GM18907 (cell line): Measurements from ENCODE around the gene OR10V1.

Source experiments
- ATAC-seq: cut with Tn5 transposase; IDR thresholded peaks from one replicate; pipeline ENCODE4 v1.9.1; 2021; ENCODE audit warnings: mild to moderate bottlenecking, moderate library complexity; ENCODE audit not compliant: unreplicated experiment

OR10V1 gene, protein sequence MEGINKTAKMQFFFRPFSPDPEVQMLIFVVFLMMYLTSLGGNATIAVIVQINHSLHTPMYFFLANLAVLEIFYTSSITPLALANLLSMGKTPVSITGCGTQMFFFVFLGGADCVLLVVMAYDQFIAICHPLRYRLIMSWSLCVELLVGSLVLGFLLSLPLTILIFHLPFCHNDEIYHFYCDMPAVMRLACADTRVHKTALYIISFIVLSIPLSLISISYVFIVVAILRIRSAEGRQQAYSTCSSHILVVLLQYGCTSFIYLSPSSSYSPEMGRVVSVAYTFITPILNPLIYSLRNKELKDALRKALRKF

DNA sequence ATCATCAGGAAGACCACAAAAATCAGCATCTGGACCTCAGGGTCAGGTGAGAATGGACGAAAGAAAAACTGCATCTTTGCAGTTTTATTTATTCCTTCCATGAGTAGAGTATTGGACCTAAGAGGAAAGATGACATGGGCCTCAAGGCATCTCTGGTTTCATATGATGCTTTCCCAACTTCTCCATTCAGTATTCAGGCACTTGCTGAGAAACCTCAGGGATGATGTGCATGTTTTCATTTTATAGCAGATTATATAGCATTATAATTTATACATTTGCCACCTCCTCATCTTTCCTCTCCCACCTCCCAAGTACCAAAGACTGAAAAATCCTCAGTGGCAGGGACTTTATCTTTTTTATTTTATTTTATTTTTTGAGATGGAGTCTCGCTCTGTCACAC lies at the start of gene OR10V1:
OR10V1 (minus strand) TSS at position 101 of the 400 bp plus-strand sequence; CDS start at position 101, 0 bp downstream.
- no peak for ATAC-seq

- ATAC-seq = no peak
These were observed 48.3 kb upstream of the OR10V1 start for GRCh38 chr11:59761993-59762392.

DNA sequence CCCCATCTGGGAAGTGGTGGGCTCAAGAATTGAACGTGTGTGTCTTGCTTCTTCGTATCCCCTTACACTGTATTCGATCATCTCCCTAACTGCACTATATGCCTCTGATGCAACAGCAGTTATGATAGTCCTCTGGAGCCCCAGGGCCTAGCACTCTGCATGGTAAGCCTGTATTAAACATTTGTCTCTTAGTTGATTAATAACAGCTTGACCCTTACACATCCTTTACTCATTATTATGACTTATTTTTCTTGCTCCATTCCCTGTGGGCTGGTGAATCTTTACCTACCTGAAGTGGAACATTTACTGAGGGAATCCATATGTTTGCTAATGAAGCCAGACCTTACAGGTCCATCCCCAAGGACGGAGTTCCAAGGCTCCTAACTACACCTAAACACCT lies 47.1 kb upstream of the OR10V1 start:
- no peak for ATAC-seq

GRCh38 chr11:59759900-59760299 lies 46.3 kb upstream of the OR10V1 start:
- no peak for ATAC-seq

DNA sequence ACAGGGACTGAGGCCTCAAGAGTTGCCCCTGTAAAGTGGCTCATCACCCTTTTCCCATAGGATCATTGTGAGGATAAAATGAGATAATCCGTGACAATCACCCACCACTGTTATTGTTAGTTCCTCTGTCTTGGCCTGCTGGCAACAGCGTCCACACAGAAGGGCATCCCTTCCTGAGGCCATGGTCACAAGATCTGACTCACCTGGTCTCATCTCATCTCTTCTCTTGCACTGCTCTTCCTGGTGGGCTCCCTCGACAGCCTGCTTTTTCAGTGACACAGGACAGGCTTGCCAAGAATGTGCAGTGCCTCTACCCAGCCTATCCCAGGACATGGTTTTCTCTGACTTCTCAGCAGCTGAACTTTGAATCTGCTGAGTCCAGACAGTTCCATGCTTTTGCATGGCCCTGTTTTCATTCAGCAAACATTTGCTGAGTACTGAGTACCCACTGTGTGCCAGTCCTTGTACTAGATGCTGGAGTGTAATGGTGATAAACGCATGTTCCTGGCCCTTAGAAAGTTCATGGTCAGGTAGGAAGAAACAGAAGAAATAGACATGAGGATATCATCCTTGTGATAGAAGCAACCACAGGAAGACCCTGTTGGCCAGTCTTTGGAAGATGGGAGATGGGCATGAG lies 44.9 kb upstream of the OR10V1 start:
- ATAC-seq = no peak

GRCh38 chr11:59756845-59757244 lies 43.2 kb upstream of the OR10V1 start:
- no peak for ATAC-seq

- no peak for ATAC-seq
These were observed 42.9 kb upstream of the OR10V1 start for GRCh38 chr11:59756558-59756840.

DNA sequence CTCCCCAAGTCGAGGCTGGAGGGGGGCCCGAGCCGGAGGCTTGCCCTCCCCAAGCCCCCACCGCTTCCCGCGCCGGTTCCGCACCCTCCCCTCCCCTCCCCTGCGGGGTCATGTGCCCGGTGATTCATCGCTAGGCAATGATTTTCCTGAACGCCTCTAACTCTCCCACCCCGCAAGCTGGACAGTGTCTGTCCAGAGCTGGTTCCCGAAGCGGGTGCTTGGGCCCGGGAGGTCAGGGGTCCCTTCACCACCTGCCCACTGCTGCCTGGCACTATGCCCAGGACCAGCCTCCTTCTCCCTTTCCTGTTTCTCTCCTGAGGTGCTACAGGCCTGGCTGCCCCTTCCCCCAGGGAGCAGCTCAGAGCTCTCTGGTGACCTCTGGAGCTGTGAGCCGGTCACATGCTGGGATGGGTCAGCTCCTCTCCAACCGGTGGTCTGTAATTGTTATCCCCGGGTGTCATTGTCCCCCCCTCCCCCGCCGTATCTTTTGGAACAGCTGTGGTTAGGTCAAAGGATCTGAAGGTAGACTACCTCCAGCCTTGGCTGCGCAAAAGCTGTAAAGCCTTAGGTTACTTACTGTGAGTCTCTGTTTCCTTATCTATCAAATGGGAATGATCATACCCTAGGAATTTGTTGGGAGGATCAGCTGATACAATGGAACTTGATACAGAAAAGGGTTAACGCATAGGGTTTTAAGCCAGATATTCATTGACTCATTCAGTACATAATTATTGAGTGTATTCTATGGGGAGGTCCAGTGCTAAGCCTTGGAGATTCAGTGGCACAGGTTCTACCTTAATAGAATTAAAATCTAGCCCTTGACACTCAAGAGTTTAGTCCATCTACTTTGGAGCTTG lies 42.3 kb upstream of the OR10V1 start:
- peak; percentile 12 for ATAC-seq

DNA sequence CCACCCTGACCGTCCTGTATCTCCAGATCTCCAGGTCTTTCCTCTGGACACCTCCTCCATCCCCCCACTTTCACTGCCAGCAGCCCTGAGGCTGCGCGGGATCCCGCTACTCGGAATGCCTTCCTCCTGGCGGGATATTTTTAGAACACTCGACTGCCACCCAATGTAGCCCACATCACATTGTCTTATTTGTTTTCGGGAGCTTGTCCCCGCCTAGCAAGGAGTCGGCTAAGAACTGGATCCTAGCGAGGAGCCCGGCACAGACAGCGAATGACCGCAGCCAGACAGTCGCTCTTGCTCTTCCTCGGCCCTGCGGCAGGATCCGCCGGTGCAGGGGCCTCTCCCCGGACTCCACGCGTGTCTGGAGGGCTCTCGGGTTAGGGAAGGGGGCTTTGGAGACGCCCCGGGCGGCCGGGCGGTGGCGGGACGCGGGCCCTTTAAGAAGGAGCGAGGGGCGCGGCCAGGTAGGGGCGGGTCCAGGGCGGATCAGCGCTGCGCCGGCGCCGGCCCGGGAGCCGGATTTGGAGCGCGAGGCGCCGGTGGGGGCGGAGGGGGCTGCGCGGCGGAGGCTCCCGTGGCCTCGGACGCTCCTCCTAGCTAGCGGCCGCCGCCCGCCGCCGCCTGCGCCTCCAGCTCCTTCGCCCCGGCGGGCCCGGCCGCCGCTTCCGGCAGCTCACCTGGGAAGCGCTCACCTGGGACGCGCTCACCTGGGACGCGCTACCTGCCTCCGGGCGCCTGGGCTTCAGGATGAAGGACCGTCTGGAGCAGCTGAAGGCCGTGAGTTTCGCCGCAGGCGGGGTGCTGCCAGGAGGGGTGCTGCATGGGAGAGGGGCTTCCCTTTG lies 41.4 kb upstream of the OR10V1 start, which contains the start of gene STX3:
STX3 (plus strand) TSS at position 518 of the 842 bp plus-strand sequence; CDS start at position 748, 230 bp downstream.
- ATAC-seq = peak; percentile 62

DNA sequence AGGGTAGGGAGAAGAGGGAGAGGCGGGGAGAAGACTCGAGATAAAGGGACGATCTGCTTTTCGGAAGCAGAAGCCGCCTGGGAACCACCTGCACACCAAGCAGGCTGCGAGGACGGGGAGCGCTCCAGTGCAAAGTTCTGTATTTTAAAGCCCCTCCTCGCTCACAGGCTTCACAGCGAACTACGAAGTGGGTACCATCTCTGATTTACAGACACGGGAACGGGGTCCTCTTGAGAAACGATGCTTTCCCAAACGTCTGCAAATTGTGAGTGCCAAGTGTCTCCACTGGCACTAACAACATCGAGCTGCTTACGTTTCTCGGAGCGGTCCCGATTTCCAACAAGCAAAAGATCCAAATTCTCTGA lies 40.8 kb upstream of the OR10V1 start:
- ATAC-seq = no peak

DNA sequence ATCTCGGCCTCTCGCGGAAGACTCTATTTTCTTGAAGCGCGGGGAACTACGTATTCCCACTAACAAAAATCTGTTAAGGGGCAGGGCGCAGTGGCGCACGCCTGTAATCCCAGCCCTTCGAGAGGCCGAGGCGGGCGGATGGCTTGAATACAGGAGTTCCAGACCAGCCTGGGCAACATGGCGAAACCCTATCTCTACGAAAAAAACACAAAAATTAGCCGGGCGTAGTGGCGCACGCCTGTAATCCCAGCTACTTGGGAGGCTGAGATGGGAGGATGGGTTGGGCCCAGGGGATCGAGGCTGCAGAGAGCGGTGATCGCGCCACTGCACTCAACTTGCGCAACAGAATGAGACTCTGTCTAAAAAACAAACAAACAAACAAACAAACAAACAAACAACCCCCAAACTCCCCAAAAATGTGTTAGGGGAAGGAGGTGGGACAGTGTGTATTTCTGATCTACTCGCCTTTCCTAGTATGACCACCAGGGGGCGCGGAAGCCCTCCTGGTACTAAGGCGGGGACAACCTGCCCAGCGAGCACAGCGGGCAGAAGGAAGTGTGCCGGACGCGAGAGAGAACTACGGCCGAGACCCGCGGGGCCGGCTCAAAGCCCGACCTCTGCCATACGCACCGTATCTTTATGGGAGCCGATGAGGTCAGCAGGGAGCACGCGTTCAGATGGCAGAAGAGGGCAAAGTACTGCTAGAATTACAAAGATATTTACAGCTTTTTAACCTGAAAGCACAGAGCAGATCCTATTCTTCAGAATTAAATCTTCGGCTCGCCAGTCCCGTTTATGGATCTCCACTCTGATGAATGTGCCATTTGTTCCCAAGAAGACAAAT lies 40.2 kb upstream of the OR10V1 start:
- peak; percentile 84 for ATAC-seq

DNA sequence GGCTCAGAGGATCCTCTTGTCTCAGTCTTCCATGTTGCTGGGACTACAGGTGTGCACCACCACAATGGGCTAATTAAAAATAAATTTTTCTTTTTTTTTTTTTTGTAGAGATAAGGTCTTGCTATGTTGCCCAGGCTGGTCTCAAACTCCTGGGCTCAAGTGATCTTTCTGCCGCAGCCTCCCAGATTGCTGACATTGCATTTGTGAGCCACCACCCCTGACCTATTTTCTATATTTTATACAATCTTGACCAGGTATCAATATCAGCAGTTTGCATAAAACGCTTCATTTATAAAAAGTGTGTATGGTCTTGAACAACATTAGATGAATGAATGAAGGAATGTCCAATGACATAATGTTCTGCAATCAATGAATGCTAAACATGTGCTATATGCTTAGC lies 32.5 kb upstream of the OR10V1 start:
- ATAC-seq = no peak

GRCh38 chr11:59730896-59731565 lies 17.4 kb upstream of the OR10V1 start:
- no peak for ATAC-seq

DNA sequence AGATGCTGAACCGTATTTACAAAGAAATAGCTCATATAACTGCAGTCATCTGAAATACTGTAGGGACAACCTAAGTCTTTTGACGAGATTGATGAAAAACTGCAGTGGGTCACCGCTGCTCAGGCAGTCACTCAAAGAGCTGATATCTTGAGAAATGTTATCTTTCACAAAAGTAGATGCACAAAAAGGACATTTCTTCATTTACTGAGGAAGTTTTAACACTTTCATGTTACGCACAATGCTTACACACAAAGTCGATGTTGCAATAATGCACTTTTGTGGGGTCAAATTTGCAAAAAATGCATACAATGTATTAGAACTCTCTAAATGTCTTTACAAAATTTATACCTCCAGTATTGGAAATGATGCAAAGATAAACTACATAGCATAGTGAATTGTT lies 16.2 kb upstream of the OR10V1 start:
- no peak for ATAC-seq

DNA sequence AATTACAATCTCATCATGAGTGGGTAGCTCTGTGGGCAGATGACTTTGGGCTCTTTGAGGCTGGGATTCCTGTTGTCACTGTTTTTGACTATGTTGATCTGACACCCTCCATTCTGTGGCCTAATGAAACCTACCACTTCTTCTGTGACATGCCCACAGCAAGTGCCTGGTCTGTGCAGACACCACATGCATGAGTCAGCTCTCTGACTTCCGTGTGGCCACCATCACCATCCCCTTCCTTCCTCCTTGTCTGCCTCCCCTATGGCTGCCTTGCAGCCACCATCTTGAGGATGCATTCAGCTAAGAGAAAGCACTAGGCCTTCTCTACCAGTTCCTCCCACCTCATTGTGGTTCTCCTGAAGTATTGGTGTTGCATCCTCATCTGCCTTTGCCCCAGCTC lies 15.3 kb upstream of the OR10V1 start:
- no peak for ATAC-seq

GRCh38 chr11:59728154-59728553 lies 14.5 kb upstream of the OR10V1 start:
- no peak for ATAC-seq

DNA sequence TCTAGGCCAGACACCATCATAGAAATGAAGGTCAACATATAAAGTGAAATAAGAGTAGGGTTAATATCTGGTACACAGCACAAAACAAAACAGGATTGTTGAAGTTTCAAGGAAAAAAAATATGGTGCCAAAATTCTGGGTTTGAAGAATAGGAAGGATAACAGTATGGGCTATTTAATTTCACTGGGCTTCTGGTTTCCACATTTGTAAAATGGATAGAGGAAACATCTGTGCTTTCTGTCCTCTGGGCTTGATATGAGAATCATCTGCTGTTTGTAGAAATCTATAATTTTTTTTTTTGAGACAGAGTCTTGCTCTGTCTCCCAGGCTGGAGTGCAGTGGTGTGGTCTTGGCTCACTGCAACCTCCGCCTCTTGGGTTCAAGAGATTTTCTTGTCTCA lies 13.8 kb upstream of the OR10V1 start:
- no peak for ATAC-seq

GRCh38 chr11:59724066-59724465 lies 10.4 kb upstream of the OR10V1 start:
- ATAC-seq = no peak

- ATAC-seq = no peak
These were observed 5.9 kb upstream of the OR10V1 start for GRCh38 chr11:59719556-59719955.

GRCh38 chr11:59716051-59716450 lies 2.4 kb upstream of the OR10V1 start:
- no peak for ATAC-seq
